GM21737 (cell line): ENCODE data around the gene DNAH10.

Source experiments
- ATAC-seq: cut with Tn5 transposase; IDR thresholded peaks from one replicate; pipeline ENCODE4 v1.9.1; 2021; ENCODE audit warnings: mild to moderate bottlenecking, moderate library complexity; ENCODE audit not compliant: unreplicated experiment

DNAH10 gene

DNA sequence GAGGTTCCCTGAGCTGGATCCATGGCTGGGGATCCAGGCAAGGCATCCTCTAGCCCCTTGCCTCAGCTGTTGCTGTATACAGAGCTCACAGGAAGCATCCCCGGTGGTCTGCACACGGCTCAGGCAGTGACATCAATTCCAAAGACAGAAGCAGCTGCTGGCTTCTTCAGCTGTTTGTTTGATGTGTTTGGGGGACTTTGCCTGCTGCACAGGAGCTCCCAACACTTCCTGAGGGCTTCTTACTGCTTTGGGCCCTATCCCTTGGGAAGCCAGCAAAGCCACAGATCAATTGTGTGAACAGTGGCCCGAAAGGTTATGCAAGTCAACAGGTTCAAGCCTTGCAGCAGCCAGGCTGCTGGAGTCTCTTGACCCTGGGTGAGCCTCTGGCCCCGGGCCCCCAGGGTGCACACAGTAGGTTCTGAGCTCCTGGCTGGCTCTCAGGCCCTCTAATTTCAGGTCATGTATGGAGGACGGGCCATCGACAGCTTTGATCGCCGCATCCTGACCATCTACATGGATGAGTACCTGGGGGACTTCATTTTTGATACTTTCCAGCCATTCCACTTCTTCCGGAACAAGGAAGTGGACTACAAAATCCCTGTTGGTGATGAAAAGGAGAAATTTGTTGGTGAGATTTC lies 168.0 kb downstream of the DNAH10 start:
- no peak for ATAC-seq

GRCh38 chr12:123931686-123932321 lies 169.7 kb downstream of the DNAH10 start:
- no peak for ATAC-seq

DNA sequence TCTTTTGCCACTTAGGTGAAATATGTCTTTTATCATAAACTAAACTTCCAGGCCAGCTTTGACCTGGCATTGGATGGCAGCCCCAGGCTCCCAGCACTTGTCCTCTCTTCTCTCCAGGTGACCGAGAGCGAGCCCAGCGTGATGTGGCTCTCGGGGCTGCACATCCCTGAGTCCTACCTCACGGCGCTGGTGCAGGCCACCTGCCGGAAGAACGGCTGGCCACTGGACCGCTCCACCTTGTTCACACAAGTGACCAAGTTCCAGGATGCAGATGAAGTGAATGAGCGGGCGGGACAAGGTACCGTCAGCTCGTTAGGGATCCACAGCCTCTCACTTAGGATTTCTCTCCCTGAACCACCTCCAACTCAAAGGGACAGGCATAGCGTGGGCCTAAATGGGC lies 171.1 kb downstream of the DNAH10 start:
- no peak for ATAC-seq

DNA sequence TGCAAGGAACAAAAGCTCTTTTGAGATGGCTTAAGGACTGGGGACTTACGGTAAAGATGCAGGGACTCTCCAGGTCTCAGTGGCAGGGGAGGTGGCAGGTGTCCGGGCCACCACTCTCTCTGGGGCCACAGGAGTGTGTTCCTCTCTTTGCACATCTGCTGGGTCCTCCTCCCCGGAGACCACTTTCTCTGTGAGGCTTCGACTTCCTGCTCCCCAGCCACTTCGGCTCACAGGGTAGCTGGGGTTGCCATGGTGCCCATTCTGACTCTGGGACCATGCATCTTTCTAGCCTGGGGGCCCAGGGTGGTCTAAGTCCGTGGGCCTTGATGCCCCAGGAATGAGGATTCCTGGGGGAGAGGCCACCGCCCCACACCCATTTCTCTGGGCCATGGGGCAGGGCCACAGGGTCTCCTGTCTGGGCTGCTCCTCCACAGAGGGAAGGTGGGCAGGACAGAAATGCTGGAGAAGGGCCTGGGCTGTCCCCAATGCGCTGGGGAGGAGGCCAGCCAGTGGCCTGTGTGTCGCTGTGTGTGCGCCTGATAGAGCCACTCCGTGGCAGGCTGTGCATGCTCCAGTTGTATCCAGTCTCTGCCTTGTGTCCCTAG lies 172.0 kb downstream of the DNAH10 start:
- no peak for ATAC-seq

GRCh38 chr12:123934829-123935228 lies 172.7 kb downstream of the DNAH10 start:
- ATAC-seq: no peak

- ATAC-seq: no peak
Measured at GRCh38 chr12:123935956-123936355, 173.9 kb downstream of the DNAH10 start.

DNA sequence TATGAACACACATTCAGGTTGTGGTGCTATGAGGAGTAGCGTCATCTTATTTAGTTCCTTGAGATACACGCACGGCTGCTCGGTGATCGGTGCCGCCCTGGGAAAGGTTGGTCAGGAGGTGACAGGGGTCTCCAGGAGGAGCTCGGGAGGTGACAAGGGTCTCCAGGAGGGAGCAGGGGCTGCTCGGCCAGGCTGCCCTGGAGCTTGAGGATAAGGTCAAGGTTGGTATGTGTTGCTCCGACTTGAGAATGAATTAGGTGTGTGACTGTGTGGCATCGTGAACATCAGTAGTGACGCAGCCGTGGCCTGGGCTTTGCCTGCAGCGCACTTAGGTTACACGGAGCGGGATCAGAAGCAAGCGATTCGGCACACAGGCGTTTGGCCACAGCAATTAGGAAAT lies 174.4 kb downstream of the DNAH10 start:
- no peak for ATAC-seq

- no peak for ATAC-seq
Measured at GRCh38 chr12:123936956-123937706, 175.0 kb downstream of the DNAH10 start.

DNA sequence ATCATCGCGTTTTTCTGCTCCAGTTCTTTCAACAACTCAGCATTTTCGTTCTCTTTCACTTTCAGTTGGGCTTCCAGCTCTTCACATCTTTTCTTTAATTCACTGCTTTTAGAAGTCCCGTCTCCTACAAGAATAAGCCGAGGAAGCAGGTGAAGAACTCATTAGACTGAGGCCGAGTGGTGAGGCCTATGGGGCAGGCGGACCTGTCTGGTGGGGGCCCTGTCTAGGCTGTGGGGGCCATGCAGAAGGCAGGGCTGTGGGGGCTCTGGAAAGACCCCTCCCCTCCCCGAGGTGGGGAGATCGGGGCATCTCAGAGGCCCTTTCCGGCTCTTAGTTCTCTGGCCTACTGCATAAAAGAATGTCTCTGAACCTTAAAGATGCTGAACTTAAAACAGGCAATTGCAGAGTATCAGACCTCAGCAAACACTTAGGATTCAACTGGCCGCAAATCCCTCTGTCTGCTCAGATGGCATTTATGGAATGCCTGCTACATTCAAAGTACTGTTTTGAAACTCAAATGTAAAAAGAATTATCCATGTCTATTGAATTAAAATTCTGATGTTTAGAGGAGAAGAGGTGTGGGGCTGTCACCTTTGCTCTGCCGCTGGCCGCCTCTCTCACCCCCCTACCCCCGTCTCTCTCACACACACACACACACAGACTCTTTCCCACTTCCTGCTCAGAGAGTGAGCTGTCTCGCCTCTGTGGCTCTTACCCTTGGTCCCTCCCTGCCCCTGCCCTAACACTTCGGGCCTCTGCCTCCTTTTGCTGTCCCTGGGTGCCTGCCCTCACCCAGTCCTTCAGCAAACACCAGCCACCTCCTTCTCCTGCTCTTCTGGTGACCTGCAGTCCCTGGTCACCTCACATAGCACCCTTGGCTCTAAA lies 175.8 kb downstream of the DNAH10 start:
- no peak for ATAC-seq

- no peak for ATAC-seq
Measured at GRCh38 chr12:123938679-123939480, 176.8 kb downstream of the DNAH10 start.

DNA sequence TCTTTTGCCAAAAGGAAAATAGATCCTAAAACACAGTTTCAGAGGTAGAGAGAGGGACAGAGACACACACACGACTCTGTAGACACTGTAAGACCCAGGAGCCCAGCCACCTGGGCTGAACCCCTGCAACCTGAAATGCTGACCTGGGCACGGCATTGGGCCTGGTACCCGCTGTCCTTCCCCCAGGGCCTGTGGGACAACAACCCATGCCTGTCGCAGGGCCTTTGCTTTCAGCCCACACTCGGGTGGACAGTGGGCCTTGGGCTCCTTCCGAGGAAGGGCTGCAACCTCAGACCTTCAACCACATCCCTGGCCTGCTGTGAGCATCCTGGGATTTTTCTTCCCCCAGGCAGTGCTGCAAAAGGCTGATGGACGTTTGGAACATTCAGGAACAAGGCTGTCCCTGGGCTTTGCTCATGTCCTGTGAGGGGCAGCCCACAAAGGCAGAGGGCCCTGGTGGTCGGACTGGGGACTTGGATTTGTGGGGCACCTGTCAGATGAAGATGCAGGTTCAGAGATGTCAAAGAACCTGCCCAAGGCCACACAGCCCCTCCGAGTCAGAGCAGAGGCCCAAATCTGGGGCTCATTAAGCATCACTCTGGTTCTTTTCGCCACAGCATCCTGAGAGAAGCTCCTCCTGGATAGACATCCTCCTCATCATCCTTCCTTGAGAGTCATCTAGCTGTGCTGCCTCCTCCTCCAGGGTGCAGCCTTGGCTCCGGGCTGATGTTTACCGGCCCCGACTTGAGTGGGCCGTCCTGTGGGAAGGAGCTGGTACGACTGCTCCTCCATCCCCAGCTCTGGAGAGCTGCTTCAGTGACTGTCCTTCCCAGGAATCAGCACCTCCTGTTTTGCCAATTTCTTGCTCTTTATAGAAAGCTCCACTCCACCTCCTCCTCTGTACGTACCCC lies 177.9 kb downstream of the DNAH10 start:
- no peak for ATAC-seq

GRCh38 chr12:123940627-123940966 lies 178.5 kb downstream of the DNAH10 start:
- no peak for ATAC-seq

DNA sequence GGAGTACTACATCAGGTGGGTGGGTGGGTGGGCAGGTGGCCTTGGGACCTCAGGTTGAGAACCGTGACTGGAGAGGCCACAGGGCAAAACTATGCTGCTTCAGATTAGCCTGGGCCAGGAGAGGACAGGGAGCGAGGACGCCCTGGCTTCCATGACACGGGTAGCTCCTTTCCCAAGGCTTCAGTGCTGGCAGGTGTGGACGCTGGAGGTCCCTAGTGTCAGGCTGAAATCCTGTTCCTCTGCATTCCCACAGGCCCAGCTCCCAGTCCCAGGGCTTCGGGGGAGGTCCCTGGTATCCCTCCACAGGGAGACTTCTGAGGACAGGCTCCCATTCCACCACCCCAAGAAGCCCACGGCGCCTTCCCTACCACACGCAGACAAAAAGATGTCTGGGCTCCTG lies 178.9 kb downstream of the DNAH10 start:
- ATAC-seq: no peak

DNA sequence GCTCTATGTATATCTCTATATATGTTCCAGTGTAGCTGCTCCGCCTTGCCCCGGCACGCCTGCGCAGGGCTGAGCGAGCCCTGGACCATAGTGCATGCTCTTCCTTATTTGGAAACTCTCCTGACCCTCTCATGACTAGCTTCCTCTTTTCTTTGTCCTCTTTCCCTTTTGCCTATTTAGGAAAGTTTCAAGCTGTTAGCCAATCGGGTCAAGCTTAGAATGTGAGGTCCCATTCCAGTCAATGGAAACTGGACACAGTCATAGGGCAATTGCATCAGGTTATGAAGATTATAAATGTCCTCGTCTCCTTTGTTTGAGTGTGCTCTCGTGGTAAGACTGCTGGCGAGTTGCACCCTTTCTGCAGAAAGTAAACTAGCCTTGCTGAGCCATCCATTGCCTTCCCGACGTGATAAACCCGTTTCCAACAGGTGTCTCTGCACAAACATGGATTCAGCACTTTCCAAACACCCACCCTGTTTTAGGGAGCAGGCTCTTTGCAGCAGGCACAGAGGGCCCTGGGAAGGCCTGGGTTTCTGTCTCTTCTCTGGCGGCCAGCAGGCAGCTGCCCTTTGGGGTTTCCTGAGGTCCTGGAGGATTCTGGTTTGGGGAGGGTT lies 179.6 kb downstream of the DNAH10 start:
- ATAC-seq: no peak

DNA sequence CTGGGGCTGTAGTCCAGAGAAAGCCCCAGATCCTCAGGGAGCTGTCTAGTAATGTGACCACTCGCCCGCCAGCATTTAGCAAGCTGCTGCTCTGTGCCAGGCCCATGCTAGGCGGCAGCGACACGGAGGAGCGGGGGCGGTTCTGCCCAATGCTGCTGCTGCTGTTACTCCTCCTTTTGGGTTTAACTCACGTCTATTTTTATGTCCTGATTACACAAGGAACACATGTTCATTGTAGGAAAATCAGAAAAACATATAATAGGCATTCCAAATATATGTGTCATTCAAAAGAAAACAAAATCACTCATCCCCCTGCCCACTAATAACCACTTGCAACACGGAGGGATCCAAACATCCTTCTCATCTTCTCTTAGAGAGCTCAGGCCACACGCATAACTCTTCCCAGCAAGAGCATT lies 180.1 kb downstream of the DNAH10 start:
- ATAC-seq: no peak

GRCh38 chr12:123942911-123943648 lies 181.0 kb downstream of the DNAH10 start:
- ATAC-seq: no peak

DNA sequence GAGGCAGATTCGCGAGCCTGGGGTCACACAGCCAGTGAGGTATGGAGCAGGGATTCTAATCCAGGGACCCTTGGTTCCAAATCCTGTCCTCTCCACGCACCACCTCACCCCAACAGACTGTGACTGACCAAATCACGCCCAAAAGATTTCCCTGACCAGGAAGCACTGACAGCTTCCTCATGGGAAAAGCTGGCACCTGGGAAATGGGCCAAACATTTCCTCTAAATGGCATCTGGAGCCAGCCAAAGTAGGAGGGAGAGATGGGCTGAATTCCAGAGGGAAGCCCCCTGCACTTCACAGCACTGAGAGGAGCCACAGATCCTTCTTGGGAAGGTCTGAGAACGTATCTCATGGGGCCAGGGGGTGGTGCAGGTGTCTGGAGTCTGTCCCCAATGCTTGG lies 181.7 kb downstream of the DNAH10 start:
- no peak for ATAC-seq

- no peak for ATAC-seq
Measured at GRCh38 chr12:123944696-123945095, 182.6 kb downstream of the DNAH10 start.
